GM18499 (cell line): ENCODE measurements around the gene HEATR9.

Experiments used
- ATAC-seq: cut with Tn5 transposase; IDR thresholded peaks from one replicate; pipeline ENCODE4 v1.9.1; 2021; ENCODE audit warnings: moderate number of reproducible peaks; ENCODE audit not compliant: insufficient read depth, unreplicated experiment

The HEATR9 gene

DNA sequence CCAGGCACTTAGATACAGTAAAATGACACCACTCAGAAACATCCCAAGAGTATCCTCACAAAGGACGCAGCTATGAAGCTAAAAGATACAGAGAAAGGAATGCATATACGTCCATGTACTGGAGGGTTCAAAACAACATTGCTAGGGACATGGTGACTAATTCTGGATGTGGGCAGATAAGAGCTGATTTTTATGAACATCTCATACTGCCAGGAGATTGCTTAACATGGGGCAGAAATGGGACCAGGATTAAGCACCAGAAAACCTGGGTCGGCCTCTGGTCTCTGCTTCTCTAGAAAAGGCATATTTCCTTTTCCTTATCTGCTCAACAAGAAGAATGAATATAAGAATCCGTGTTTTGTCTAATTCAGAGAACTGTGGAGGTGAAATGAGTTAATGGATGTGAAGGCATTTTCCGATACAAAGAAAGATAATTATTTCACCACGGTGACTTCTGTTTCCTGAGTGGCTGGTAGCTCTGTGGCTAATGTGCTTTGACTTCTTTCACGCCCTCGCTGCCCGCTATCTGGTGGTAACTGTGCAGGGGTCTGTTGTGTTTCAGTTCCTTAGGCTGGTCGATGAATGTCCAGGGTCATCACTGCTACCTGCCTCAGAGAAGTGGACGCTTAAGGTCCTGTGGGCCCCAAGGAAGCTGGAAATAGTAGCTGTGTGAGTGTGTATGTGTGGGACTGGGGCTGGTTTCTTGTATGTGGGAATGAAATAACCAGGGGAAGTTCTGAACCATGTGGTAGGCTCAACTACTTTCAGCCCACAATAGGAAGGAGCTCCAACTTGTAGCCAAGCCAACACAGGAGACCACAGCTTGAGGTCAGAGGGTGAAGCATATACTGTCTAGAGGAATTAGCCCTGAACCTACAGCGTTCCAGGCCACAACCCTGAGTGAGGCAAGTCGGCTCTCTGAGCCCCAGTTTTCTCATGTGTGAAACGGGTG lies 27.2 kb upstream of the HEATR9 start:
- no peak for ATAC-seq

DNA sequence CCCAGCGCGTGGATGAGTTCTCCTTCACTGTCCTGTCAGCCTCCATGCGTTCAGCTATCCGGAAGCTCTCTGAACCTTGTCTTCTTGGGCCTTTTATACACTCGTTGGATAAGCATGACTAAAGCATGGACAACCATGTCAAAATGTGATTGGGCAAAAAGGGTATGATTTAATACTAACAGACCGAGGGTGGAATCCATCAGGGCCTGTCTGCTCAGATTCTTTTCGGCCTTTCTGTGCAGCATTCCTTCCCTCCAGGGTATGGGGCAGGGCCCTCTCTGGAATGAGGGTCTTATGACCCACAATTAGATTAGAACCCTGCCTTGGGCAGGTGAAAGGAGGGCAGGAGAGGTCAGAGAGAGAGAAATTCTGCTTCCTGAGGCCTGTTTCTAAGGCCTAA lies 25.5 kb upstream of the HEATR9 start:
- no peak for ATAC-seq

DNA sequence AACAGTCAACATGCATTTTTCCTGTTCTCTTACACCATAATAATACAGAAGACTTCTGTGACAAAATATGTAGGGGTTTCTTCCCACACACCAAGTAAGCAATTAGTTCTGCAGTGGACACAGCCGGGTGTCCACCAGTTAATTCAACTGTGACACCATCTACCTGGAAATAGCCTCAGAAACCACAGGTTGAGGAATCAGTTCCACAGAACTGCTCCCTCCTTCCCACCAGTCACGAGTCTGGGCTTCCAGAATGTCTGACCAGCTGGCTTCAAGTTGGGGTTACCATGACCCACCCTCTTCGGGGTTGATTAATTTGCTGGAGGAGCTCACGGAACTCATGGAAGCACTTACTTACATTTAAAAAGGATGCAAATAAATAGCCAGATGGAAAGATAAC lies 25.1 kb upstream of the HEATR9 start:
- no peak for ATAC-seq

DNA sequence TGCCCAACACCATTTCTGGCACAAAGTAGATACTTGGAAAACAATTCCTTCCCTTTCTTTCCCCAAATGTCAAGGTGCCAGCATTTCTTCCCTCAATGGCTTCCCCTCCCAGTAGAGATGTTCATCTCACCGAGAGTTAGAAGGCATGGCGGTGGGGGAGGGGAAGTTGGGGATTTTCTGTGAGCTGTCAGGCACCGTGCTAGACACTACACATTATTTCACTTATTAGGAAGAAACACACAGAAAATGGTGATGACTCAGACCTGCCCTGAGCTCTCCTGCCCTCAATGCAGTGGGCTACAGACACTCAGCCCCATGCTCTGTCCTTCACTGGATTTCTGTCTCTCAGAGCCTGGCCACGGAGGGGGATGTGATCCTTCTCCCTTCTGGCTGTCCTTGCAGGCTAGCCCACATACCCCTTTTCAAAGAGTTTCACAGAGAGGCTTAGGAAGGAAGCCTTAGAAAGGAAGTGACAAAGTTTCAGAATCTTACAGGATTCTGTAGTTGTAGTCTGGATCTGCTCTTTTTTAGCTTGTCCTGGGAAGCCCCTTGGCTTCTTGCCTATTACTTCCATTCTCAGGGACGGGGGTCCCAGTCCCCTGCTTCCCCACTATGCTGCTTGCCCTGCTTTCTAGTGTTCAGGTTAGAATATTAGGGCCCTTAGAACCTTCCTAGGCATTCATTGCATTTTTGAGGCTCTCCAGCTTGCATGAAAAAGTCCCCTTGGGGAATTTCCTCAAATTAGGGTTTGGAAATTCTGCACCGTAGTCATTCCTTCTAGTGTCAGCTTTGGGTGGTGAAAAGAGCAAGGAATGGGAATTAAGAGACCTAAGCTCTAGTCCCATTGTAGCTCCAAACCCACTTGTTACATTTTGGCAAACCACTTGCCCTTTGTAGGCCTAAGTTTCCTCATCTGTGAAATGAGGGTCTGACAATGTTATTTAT lies 23.7 kb upstream of the HEATR9 start:
- no peak for ATAC-seq

DNA sequence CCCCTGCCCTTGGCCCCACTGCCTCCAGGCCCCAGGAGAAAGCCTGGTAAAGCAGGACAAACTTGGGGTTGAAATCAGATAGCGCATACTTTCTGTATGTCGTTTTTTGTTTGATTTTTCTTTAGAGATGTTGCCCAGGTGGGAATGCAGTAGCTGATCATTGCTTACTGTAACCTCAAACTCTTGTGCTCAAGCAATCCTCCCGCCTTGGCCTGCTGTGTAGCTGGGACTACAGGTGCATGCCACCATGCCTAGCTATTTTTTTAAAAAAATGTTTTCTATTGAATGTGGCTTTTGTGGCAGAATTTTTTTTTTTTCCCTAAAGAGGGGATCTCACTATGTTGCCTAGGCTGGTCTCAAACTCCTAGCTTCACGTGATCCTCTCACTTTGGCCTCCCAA lies 22.6 kb upstream of the HEATR9 start:
- ATAC-seq: no peak

DNA sequence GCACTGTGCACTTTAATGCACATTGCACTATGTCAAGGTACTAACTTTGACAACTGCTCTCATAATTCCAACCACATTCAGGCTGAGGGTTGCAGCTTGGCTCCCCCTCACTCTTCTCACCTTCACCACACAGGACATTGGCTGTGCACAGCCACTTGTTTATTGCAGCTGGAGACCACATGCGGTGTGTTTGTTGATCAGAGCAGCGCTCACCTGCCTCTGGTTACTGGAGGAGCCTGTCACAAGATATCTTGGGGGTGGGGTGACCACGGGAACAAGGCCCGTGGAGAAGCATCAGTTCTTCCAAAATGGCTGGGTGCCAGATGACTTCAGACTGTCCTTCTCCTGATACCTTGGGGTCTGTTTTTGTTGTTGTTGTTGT lies 22.1 kb upstream of the HEATR9 start:
- no peak for ATAC-seq

DNA sequence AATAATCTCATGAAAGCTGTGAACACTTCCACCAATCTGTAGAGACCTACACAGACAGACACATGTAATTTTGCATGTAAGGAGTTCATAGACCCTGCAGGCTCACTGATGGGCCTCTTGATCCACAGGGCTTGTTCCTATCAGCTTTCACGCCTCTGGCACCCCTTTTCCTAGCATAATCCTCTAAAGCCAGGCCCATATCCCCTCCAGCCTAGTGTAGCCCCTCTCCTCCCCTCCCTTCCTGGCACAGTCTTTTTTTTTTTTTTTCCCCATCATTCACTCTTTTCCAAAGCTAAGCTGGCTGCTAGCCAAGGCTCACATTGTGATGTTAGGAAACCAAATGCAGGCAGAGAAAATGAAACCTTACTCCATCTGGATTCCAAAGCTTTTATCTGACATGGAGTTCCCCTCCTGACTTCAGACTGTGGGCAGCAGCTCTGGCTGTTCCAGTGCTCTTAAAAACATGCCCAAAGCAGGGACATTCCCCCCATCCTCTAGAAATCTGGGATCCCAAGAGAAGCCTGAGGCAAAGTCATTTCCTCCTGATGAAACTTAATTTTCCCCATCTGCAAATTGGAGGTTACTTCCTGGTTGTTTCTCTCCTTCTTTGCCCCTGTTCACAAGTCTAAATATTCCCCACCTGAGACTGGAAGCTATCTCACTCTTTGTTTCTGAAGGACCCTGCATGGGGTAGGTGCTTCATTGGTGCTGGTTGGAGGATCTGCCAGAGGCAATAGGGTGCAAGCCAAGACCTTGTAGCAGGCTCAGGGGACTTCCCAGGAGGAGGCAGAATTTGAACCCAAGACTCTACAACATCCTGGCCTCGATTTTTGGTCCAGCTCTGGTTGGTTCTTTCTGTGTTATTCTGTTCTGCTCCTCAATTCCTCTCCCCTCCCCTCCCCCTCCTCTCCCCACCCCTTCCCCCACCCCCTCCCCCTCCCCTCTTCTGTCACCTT lies 21.4 kb upstream of the HEATR9 start:
- no peak for ATAC-seq

DNA sequence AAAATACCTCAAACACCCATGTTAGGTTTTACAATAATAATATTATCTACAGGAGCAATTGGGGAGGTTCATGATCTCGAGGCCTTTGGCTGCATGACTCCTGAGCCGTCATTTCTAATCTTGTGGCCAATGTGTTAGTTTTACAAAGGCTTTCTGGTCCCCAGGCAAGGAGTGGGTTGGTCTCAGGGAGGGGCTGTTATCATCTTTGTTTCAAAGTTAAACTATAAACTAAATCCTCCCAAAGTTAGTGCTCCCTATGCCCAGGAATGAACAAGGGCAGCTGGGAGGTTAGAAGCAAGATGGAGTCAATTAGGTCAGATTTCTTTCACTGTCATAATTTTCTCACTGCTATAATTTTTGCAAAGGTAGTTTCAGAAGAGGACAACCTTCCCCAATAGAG lies 20.6 kb upstream of the HEATR9 start:
- ATAC-seq: no peak

DNA sequence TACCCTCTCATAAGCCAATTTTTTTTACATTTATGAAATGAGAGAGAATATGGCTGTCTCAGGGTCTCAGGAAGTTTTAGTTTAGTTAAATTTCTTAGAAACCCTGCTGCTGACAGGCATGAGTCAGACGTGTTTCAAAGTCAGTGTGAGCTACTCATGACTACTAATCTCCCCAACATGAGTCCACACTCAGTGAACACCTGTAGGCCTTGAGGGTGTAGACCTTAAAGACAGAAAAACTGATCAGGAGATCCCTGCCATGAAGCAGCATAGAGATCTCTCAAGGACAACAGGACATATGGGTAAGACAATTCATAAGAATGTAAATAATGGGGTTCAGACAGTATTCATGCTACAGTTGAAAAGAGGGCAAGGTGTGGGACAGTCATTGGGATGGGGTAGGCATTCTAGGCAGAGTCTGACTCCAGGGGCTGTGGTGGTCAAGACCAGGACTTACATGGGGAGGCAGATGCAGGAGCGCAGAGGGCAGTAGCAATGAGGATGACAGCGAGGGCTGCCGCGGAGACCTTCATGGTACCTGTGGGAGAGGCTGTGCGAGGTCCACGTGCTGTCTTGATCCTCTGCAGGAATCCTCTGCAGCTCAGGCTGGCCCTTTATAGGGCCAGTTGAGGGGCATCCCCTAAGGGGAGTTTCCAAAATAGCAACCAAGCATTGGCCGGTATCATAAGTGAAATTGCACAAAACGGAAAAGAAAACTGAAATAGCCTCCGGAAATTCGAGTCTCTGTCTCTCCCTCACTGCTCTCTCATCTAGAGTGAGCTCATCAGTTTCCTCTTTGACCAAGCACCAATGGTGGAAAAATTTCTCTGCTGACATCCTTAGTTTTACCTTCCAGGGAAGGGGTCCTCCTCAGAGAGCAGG lies 11.3 kb upstream of the HEATR9 start, which contains the start of gene CCL5:
Gene CCL5 (minus strand): TSS at position 588 of the 882 bp plus-strand sequence.
- ATAC-seq: peak; percentile 85

DNA sequence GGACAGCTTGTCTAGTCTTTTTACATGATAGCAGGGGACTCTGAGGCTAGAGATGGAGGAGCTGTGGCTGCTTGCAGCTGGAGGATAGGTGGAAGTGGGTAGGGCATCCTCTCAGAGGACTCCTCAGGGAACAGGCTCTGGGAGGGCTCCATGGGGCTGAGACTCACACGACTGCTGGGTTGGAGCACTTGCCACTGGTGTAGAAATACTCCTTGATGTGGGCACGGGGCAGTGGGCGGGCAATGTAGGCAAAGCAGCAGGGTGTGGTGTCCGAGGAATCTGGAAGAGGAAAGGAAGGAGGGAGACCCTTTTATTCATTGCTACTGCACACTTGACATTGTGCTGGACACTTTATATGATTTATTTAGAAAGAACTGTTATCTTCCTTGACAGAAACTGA lies 9.7 kb upstream of the HEATR9 start:
- ATAC-seq: no peak

DNA sequence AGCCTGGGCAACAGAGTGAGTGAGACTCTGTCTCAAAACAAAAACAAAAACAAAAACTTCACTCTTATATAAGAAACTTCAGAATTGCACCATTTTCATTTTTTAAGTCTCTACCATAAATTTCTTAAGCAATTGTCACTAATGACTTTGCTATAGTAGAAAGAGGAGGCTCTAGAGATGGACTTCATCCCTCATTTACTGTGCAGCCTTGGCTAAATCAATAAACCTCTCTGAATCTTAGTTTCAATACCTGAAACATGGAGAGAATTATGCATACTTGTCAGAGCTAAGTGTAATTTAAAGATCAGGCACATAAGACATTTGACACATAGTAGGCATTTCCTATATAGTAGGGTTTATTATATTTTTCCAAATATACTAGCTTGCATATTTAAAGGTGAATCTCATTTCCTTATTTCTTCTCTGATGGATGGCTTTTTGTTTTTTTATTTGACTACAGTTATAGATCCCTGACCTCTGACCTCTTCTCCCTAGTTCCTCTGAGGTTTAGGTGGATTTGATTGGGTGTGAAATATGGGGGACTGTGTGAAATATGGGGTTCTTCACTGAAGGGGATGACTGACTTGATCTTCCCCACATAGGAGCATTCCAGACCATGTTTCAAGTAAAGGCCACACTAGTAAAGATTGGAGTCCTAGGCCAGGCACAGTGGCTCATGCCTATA lies 8.8 kb upstream of the HEATR9 start:
- ATAC-seq: no peak

DNA sequence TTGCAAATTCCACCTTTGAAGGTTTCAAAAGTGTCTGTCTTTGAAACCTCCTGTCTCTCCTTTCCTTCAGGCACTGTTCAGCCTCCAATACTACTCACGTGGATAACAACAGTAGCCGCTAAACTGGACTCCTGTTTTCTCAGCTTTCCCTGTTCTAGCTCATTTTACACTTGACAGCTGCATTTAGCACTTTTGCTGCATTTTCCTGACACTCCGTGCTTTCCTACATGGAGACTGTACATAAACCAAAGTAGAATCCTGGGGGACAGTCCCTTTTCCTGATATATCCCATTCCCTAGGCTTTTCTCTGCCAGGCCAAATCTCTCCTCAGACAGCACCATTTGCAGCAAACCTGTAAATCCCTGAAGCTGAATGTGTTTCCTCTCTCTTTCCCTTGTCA lies 7.8 kb upstream of the HEATR9 start:
- no peak for ATAC-seq

DNA sequence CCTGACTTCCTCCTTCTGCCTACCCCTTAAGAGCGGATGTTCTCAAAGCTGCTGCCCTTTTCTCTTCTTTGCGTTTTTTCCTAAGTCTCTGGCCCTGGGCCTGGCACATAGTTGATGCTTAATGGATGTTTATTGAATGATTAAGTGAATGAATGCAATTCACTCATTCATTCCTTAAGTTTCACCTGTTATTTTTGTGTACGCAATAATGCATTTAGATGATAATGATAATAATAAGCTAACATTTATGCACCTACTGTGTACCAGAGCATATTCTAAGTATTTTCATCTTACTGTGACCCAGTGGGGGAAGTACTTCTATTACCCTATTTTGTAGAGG lies 7.1 kb upstream of the HEATR9 start:
- ATAC-seq: no peak

DNA sequence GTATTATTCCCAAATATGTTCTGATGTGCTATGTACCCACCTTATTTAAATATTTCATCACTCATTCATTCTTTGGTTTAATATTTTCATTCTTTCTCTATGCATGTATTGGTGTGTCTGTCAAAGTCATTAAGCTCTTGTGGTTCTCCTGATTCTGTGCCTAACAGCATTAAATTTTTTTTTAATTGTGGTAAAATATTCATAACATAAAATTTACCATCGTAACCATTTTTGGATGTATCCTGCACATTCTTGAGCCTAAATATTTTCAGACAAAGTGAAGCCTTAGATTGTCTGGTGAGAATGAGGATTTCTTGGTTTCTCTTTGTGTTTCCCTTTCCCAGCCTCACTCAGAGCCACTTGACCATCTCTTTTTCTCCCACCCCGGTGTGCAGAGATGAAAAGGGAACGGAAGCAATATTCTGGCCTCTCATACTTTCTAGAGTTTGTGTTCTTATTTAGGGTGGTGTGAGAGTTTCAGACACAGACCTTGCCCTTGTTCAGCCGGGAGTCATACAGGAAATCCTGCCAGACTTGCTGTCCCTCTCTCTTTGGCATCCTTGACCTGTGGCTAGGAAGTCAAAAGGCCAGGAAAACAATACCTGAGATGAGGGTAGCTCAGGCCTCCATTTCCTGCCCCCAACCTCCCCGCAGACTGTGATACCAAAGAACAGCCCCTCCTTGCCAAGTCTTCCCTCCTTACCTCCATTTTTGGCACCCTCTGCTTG lies 6.5 kb upstream of the HEATR9 start:
- ATAC-seq: no peak

DNA sequence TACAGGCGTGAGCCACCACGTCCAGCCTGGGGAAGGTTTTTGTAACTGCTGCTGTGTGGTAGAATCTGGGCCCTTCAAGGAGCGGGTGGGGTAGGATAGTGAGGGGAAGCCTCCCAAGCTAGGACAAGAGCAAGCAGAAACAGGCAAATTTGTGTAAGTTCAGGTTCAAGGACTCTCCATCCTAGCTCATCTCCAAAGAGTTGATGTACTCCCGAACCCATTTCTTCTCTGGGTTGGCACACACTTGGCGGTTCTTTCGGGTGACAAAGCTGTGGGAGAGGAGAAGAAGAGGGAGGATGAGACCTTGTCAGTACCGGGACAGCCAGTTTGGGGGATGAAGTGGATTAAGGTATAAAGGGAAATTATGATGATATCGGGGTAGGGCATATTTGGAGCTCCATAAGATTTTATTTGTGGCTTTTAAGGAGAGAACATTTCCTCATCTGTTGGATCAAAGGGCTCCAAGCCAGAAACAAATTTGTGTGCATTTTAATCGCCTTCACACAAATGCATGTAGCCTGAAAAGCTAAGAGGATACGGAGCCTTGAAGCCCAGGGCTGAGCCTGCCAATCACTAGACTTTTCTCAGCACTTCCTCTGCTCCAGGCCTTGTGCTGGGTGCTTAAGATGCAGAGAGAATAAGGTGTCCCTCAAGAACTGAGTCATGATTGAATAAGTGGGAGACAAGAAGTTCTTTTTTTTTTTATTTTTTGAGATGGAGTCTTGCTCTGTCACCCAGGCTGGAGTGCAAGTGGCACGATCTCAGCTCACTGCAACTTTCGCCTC lies 3.7 kb upstream of the HEATR9 start:
- no peak for ATAC-seq

DNA sequence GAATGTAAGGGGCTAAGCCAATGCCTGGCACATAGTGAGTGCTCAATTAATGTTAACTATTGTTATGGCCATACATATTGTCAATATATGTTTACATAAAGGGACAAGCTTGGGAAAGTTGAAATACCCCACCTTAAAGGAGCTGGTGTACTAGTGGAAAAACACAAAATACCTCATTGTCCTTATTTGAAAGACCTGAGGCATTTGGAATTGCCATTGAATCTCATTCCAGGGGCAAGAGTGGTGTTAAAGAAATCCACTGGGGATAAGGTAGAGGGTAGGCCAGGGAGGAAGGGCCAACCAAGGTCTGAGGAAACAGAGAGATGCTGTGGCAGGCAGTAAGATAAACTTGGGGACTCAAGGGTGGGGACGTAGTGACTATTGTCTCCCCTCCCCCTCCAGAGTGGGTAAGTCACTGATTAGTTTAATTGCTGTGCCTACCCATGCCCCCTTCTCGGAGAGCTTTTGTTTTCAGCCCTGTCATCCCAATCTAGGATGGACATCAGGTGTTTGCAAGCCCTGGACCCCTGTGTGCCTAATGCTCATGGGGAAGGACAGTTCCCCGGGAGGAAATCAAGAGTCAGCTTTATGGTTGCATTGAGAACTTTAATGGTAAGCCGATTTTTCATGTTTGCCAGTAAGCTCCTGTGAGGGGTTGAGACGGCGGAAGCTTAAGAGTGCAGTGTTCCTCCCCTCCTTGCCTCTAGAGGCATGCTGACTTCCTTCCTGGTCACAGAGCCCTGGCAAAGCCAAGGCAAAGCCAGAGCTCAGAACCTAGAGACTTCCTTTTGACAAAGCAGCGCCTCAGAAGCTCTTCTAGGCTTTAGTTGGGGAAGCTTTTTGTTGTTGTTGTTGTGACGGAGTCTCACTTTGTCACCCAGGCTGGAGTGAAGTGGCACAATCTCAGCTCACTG lies 2.5 kb upstream of the HEATR9 start:
- ATAC-seq: no peak
